Smooth muscle cell (in vitro differentiated cells): ENCODE results near the gene PTPRN2. TPM values are rescaled to one million over a fixed set of nuclear protein-coding genes. Genes with fewer than 3 reads are reported as not detected.

Source experiments
- DNase-seq: peaks from one replicate; lab custom pipeline; 2025; ENCODE audit not compliant: unreplicated experiment; lab: John Stamatoyannopoulos, UW
- H2AFZ ChIP-seq: fragments of 200-600 bp; sonication (generic); 2 replicates; pipeline ENCODE4 v1.6.0; 2016; ENCODE audit warnings: antibody characterized with exemption, low read depth, mild to moderate bottlenecking
- H3F3A ChIP-seq: fragments of 200-600 bp; sonication (generic); 2 replicates; pipeline ENCODE4 v1.6.0; 2017; ENCODE audit warnings: antibody characterized with exemption, low read depth
- H3K27ac ChIP-seq: fragments of 200-600 bp; sonication (generic); 2 replicates; pipeline ENCODE4 v1.5.1; 2016; ENCODE audit warnings: low read depth, mild to moderate bottlenecking
- H3K27me3 ChIP-seq: fragments of 200-600 bp; sonication (generic); 2 replicates; pipeline ENCODE4 v1.6.1; 2016; ENCODE audit warnings: low read depth, mild to moderate bottlenecking
- H3K36me3 ChIP-seq: fragments of 200-600 bp; sonication (generic); 2 replicates; pipeline ENCODE4 v1.5.1; 2016; ENCODE audit warnings: low read depth
- H3K4me1 ChIP-seq: fragments of 200-600 bp; sonication (generic); 2 replicates; pipeline ENCODE4 v1.5.1; 2016; ENCODE audit warnings: low read depth
- H3K4me2 ChIP-seq: fragments of 200-600 bp; sonication (generic); 2 replicates; pipeline ENCODE4 v1.6.0; 2016; ENCODE audit warnings: mild to moderate bottlenecking
- H3K4me3 ChIP-seq: fragments of 200-600 bp; sonication (generic); 2 replicates; pipeline ENCODE4 v1.5.1; 2016; ENCODE audit warnings: mild to moderate bottlenecking
- H3K79me2 ChIP-seq: fragments of 200-600 bp; sonication (generic); 2 replicates; pipeline ENCODE4 v1.6.0; 2016; ENCODE audit warnings: low read depth, mild to moderate bottlenecking
- H3K9ac ChIP-seq: fragments of 200-600 bp; sonication (generic); 2 replicates; pipeline ENCODE4 v1.6.0; 2016; ENCODE audit warnings: low read depth
- H3K9me3 ChIP-seq: fragments of 200-600 bp; sonication (generic); replicated peaks from 2 replicates; pipeline ENCODE4 v1.5.1; 2016; ENCODE audit warnings: low read depth
- H4K20me1 ChIP-seq: fragments of 200-600 bp; sonication (generic); 2 replicates; pipeline ENCODE4 v1.6.0; 2016; ENCODE audit warnings: low read depth
- CTCF ChIP-seq: fragments of 200-600 bp; sonication (generic); IDR thresholded peaks from 2 replicates; pipeline ENCODE4 v1.5.1; 2017; ENCODE audit warnings: borderline replicate concordance, mild to moderate bottlenecking, antibody characterized with exemption; ENCODE audit not compliant: insufficient read depth, poor library complexity, severe bottlenecking
- WGBS: methylation state at CpG from one replicate; pipeline ENCODE4 v1.1.7; 2016; ENCODE audit warnings: low lambda C conversion rate; 5-methylcytosine and 5-hydroxymethylcytosine counted together
- polyA plus RNA-seq: library from polyadenylated mRNA; unstranded; fragments of >200 nt; fragmentation: Nextera tagmentation; extraction: Ambion mirVana; gene quantifications from 2 replicates; pipeline ENCODE4 v1.2.1, GENCODE V29; 2016
- total RNA-seq: library from RNA; depleted of rRNA; stranded (reverse); fragments of >200 nt; gene quantifications from 2 replicates; pipeline ENCODE4 v1.2.3, GENCODE V29; 2014

The PTPRN2 gene
- total and polyA plus RNA-seq, 2 experiments from 2014 or later: 0.09 to 0.87 TPM

GRCh38 chr7:157990226-157990880 is 597.3 kb downstream of the PTPRN2 start:
- 86% methylated on average over 21 of the region's 21 CpGs for WGBS
- no peak overlapping the region for H3K9ac ChIP-seq
- DNase-seq: no peak
- no peaks in the 10 kb centered on the region for H3K4me1 ChIP-seq
- H2AFZ ChIP-seq: no peak overlapping the region
- no peaks in the 10 kb centered on the region for H3F3A ChIP-seq
- no peak overlapping the region for H3K27ac ChIP-seq
- no peaks in the 10 kb centered on the region for H3K36me3 ChIP-seq
- no peak overlapping the region for H3K4me3 ChIP-seq
- TF ChIP-seq CTCF: no peak
- H3K27me3 ChIP-seq: no peaks in the 10 kb centered on the region
- no peaks in the 10 kb centered on the region for H4K20me1 ChIP-seq
- no peak overlapping the region for H3K4me2 ChIP-seq
- no peaks in the 10 kb centered on the region for H3K79me2 ChIP-seq
- H3K9me3 ChIP-seq: no peaks in the 10 kb centered on the region

- Histone ChIP-seq H3K36me3 (no peaks in the 10 kb centered on the region), H3K27me3 (no peaks in the 10 kb centered on the region), H4K20me1 (no peaks in the 10 kb centered on the region), H3K79me2 (no peaks in the 10 kb centered on the region), H3K4me1 (no peaks in the 10 kb centered on the region), H3F3A (no peaks in the 10 kb centered on the region), H3K27ac (no peak overlapping the region), H3K9me3 (no peaks in the 10 kb centered on the region), H3K9ac (no peak overlapping the region), H3K4me2 (no peak overlapping the region), H3K4me3 (no peak overlapping the region), H2AFZ (no peak overlapping the region)
- no peak for TF ChIP-seq CTCF
- 97% methylated on average over 9 of the region's 13 CpGs for WGBS
- no peak for DNase-seq
Observed at GRCh38 chr7:157989589-157989988, 598.0 kb downstream of the PTPRN2 start.

- Histone ChIP-seq H3K79me2 (no peaks in the 10 kb centered on the region), H3F3A (no peaks in the 10 kb centered on the region), H2AFZ (no peak overlapping the region), H3K9ac (no peak overlapping the region), H3K4me3 (no peak overlapping the region), H4K20me1 (no peaks in the 10 kb centered on the region), H3K4me1 (no peaks in the 10 kb centered on the region), H3K4me2 (no peak overlapping the region), H3K9me3 (no peaks in the 10 kb centered on the region), H3K27ac (no peak overlapping the region), H3K27me3 (no peaks in the 10 kb centered on the region), H3K36me3 (no peaks in the 10 kb centered on the region)
- no peak for DNase-seq
- WGBS: 84% methylated on average over 10 of the region's 10 CpGs
- TF ChIP-seq CTCF: no peak
Observed at GRCh38 chr7:157987906-157988305, 599.7 kb downstream of the PTPRN2 start.

GRCh38 chr7:157986051-157986450 is 601.6 kb downstream of the PTPRN2 start:
- H3K9me3 ChIP-seq: no peaks in the 10 kb centered on the region
- WGBS: 89% methylated on average over 12 of the region's 12 CpGs
- no peak overlapping the region for H3K9ac ChIP-seq
- H3K4me2 ChIP-seq: no peak overlapping the region
- no peaks in the 10 kb centered on the region for H4K20me1 ChIP-seq
- no peaks in the 10 kb centered on the region for H3F3A ChIP-seq
- no peaks in the 10 kb centered on the region for H3K79me2 ChIP-seq
- DNase-seq: no peak
- no peak for TF ChIP-seq CTCF
- H3K27me3 ChIP-seq: no peaks in the 10 kb centered on the region
- H3K27ac ChIP-seq: no peak overlapping the region
- H3K36me3 ChIP-seq: no peaks in the 10 kb centered on the region
- no peak overlapping the region for H3K4me3 ChIP-seq
- no peak overlapping the region for H2AFZ ChIP-seq
- no peaks in the 10 kb centered on the region for H3K4me1 ChIP-seq
